Glomerular visceral epithelial cell (primary cell): ENCODE data around the gene RAB6C.
"Not testable (repeated sequence)": the region's sequence is repeated elsewhere in the genome, so short reads cannot be mapped to it uniquely, and the experiment has no call there.

Experiments
- DNase-seq: peaks from one replicate; pipeline ENCODE4 v3.0.0-alpha.2; 2016; ENCODE audit errors: extremely low spot score

The RAB6C gene

DNA sequence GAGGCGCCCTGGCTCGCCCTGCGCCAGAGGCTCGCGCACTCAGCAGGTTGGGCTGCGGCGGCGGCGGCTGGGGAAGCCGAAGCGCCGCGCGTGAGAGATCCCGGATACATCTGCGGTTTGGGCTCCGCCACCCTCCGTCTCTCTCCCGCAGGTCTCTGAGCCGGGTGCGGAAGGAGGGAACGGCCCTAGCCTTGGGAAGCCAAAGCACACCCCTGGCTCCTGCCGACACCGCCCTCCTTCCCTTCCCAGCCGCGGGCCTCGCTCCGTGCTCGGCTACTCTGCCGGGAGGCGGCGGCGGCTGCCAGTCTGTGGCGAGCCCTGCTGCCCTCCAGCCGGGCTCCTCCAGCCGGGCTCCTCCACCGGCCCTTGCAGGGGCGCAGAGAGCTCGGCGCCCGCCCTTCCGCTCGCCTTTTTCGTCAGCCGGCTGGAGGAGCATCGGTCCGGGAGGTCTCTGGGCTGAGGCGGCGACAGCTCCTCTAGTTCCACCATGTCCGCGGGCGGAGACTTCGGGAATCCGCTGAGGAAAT, at the start of gene RAB6C:
Gene RAB6C, plus strand, starts transcription at position 38 of the 527 bp plus-strand sequence. Its CDS starts 450 bp downstream, at position 488.
- DNase-seq: not testable (repeated sequence)

DNA sequence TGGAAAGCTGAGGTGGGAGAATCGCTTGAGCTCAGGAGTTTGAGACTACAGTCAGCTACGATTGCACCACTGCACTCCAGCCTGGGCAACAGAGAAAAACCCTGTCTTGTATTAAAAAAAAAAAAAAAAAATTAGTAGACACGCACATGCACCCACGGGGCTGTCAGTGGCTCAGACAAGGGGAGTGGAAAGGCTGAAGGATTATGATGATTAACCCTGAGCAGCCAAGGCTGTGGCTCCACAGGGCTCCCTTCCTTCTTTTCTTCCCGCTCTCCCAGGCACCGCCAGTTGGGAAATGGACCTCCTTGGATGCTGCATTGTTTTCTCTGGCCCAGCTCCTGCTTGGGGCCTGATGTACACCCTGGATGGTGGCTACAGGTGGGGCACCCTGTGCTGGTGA, 49.0 kb upstream of the RAB6C start:
- DNase-seq: no peak

DNA sequence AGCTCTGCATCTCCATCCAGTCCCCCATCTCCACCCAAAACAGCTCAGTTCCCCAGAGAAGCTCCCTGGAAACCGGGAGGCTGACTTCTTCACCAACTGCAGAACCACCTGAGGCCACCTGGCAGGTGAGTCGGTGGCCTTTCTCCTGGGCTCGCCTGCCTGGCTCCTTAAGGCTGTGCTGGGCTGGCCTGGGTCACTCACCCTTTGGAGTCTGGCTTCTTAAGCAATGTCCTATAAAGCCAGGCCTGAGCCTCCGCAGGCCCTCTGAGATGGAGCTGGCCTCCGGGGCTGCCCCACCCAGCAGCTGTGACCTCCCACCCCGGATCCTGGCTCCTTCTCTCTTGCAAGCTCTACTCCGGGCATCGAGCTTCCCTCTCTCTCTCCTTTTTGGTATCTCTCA, 46.1 kb upstream of the RAB6C start:
- DNase-seq: not testable (repeated sequence)

DNA sequence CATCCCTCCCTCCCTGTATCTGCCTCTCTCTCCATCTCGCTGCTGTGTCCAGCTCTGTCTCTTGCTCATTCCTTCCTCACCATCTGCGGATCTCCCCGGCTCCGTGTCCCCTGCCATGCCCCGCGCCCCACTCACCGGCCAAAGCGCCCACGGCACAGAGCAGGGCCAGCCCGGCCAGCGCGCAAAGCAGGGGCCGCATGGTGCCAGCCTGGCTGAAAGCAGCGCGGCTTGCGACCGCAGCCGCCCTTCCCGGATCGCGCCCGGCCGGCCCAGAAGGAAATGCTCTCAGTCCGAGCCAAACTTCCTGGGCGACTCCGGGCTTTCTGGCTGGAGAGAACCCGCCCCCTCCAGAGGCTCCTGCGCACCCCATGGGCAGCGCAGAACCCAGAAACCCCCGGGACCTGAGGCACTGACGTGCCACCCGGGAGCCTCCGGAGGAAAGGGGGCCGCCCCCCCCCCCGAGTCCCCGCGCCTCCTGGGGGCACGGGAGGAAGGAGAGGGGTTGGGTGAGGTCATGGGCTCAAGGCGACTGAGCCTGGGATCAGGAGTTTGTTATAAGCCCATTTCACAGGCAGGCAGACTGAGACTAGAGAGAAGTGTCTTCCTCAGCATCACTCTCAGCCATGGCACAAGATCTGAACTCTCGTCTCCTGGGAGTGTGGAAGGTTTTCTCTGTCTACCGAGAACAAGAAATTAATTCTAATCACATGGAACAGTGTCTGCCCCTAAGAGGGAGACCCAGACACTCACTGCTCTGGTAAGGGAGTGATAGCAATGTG, 45.2 kb upstream of the RAB6C start:
- DNase-seq: no peak

DNA sequence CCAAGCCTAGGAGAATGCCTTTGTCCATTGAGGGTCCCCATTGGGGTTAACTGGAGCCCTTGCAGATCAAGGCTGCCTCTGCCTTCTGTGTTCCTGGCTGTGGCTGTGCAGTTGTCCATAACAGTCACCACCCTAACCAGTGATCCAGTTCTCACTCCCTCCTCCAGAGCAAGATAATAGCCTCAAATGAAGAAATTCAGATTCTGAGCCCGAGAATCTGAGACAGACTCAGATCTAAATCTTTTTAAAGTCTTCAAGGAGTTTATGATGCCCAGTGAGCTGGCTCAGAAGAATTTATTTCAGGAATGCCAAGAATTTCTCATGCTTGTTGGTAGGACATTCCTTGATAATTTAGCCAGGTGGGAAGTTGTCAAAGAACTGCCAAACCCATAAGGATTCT, 44.3 kb upstream of the RAB6C start:
- no peak for DNase-seq

DNA sequence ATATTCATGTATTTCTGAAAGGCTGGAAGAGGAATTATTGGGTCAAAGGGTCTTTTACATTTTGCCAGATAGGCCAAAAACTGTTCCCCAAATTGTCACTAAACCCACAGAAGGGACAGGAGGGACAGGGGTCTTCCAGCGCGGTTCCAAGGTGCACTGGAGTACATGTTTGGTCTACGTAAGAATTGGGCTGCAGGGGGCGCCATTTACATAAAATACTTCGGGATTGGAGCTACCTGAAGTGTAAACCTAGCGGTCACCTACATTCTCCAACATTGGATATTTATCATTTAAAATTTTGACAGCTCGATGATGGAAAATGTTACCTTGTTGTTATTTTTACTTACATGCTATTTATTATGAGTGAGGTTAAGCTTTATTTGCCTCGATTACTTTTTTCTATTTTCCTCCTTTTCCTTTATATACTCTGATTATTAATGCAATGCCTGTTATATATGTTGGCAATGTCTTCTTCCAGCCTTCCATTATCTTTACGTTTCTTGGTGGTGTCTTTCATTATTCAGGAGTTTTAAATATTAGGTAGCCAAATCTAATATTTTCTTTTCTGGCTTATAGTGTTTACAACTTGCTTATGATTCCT, 43.0 kb upstream of the RAB6C start:
- no peak for DNase-seq

DNA sequence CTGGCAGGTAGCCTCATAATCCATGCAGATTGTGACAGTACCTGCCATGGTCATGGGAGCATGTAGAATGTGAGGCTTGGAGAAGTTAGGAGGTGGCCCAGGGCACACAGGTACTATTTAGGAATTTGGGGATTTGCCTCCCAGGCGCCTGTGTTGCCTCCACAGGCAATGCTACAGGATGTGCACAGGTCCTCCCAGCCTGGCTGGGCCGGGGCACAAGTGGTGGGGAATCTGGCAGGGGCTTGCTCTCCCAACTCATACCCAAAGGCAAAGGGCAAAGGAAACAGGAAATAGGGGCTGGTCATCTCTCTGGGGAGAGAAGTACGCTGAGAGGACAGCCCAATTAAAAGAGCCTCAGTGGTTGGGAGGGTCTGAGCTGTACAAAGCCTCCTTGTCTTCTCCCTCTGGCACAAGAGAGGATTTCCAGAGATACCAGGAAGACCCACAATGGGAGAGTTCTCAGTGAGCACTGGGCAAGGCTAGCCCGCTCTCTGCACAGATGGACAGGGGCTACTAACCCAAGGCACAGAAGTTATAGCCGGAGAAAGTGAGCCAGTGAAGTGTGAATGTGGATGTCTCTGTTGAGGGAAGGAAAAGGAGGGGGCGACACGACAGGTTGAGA, 40.5 kb upstream of the RAB6C start:
- DNase-seq: not testable (repeated sequence)

DNA sequence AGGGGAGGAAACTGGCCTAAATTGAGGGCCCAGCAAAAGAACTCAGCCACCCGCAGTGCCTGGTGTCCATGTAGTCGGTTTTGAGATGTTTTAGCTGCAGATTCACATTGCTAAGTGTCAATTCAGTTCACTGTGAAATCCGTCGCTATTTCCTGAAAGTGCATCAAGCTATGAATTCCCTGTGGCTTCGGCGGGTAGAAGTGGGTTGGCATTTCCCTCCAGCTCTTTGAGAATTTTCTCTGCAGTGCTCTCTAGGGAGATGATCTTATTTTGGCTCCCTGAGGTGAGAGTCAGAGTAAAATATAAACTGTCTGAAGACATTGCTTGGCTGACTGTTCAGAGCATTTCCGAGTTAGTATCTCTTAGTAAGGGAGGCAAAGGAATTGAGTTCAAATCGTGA, 36.0 kb upstream of the RAB6C start:
- not testable (repeated sequence) for DNase-seq

DNA sequence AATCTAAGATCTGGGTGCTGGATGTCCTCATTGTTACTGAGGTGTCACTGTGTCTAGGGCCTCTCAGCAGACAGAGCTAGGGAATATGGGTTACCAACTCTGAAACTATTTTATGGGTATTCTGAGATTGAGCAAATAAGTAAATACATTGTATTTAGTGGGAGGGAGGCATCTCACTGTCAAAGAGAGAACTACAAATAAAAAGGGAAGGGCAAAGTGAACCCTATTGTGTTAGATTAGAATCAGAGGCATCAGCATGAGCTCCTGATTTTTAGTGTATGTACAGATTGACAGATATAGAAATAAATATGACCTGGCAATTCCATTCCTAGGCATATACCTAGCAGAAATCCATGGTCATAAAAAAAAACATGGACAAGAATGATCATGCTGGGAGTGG, 33.9 kb upstream of the RAB6C start:
- no peak for DNase-seq

DNA sequence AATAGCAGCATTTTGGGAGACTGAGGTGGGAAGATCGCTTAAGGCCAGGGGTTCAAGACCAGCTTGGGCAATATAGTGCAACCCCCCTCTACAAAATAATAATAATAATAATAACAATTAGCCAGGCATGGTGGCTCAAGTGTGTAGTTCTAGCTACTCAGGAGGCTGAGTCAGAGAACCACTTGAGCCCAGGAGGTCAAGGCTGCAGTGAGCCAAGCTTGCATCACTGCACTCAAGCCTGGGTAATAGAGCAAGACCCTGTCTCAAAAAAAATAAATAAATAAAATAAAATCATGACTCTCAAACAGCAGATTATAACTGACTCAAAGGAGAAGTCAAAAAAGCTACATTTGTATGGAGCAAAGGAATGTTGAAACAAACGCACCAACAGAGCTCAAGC, 31.8 kb upstream of the RAB6C start:
- not testable (repeated sequence) for DNase-seq

DNA sequence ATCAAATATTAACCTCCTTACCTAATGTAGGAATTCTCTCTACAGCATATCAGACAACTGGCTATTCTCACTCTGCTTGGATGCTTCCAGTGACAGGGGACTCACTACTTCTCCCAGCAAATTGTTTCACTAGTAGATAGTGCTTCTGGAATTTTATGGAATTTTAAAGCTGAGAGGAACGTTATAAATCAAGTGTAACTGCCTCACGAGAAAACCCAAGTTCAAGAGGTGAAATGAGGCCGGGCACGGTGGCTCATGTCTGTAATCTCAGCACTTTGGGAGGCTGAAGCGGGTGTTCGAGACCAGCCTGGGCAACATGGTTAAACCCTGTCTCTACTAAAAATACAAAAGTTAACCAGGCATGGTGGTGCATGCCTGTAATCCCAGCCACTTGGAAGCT, 23.3 kb upstream of the RAB6C start:
- DNase-seq: not testable (repeated sequence)

DNA sequence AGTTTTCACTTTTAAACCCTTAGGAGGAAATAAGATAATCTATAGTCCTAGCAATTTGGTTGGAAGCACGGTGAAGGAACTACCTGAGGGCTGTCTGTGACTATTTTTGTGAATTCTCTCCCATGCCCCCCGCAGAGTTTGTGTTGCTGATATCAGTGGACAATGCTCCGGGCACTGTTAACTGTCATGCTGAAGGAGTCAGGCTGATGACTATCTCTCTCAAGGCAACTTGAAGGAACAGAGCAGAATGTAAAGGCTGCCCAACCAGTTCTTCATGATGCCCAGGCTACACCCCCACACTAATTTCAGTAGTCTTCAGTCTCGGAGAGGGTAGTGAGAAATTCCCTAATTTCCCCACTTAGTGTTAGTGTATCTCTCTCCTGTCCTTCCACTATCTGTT, 21.6 kb upstream of the RAB6C start:
- DNase-seq: no peak

DNA sequence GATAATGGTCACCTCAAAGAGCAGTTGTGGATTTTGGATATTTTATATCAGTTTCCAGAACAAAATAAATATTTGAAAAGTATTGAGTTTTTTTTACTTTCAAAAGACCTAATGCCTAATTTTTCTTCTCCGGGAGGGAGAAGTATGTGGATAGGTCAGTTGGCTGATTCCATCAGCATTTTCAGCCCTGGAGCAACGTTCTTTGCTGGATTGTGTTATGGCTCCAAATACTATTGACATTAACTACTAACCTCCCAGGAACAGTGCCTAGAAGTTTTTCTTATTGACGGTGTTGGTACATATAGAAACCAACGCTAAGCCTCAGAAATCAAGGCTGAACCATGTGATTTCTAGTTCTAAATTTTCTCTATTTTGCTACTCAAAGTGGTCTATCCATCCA, 20.7 kb upstream of the RAB6C start:
- not testable (repeated sequence) for DNase-seq

DNA sequence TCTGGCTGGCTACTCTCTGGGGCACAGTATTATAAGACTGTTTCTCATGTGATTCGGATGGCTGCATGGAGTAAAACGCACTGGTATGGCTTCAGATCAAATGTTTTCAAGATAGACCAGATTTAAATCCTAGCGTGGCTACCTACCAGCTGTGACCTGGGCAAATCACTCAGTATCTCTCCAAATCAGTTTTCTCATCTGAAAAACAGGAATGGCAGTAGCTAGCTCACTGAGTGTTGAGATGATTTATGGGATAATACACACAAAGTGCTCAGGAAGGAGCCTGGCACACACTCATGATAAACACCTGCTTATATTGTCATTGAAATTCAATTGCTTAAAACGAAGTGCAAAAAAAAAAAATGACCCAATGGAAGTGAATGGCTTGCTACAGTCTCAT, 10.9 kb upstream of the RAB6C start:
- DNase-seq: not testable (repeated sequence)

DNA sequence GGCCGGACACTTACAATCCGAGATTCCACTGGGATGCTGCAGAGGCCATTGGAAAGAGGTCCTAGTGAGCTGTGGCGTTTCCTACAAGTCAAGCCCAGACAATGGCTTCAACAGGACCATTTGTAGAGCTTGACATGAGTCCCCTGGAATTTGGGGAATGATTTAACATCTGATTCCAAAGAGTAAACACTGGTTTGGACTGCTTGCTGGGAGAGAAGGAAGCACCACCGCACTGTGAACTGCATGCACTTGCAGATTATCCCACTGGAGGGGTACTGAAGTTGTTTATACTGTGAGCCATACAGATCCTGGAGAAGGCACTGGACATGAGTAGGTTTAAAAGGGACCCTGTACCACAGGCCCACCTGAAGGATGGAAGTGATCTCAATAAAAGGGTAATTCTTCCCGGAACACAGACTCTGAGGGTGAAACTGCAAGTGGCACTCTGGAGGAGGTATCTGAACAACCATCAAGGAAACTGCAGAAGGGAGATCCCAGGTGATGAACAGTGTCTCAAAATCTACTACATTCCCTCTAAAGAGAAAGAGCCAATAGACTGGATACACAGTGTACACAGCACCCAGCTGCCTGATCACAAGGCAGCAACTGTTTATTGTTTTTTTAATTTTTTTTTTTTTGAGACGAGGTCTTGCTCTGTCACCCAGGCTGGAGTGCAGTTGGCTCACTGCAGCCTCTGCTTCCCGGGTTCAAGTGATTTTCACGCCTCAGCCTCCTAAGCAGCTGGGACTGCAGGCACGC, 4.3 kb upstream of the RAB6C start:
- DNase-seq: no peak

DNA sequence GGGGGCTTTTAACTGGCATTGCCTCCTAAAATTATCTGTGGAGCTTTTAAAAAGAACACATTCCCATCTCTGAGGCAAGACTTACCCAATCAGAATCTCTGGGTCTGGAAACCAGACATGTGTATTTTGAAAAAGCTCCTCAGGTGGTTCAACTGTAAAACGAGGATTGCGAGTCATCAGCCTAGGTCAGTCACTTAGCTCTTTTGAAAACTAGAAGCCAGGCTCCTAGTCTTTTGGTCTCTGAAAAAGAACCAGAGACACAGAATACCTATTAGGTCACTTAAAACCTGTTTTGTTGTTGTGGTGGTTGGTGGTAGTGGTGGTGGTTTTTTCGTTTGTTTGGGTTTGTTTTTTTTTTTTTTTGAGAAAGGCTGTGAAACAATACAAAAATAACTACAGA, 2.5 kb upstream of the RAB6C start:
- DNase-seq: not testable (repeated sequence)

DNA sequence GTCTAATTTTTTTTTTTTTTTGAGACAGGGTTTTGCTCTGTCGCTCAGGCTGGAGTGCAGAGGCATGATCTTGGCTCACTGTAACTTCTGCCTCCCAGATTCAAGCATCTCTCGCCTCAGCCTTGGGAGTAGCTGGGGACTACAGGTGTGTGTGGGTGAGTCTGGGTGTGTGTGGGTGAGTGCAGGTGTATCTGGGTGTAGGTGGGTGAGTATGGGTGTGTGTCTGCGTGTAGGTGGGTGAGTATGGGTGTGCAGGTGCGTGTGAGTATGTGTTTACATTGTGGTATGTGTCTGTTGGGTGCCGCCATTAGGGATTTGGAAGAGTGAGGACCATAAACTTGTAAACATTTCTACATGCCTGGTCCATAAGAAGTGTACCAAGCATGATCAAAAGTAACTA, 1.5 kb upstream of the RAB6C start:
- DNase-seq: no peak

DNA sequence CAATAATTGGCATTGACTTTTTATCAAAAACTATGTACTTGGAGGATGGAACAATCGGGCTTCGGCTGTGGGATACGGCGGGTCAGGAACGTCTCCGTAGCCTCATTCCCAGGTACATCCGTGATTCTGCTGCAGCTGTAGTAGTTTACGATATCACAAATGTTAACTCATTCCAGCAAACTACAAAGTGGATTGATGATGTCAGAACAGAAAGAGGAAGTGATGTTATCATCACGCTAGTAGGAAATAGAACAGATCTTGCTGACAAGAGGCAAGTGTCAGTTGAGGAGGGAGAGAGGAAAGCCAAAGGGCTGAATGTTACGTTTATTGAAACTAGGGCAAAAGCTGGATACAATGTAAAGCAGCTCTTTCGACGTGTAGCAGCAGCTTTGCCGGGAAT, 780 bp downstream of the RAB6C start:
- not testable (repeated sequence) for DNase-seq

DNA sequence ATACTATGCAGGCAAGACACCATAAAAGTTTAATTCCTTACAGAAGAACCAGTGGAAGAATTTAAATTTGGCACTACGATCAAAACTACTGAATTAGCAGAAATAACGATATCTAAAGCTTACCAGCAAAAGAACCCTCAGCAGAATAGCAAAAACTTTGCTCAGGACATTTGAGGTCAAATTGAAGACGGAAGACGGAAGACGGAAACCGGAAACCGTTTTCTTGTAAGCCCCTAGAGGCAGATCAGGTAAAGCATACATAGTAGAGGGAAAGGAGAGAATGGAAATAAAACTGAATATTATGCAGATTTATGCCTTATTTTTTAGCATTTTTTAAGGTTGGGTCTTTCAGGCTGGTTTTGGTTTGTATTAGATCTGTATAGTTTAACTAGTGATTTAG, 2.2 kb downstream of the RAB6C start:
- not testable (repeated sequence) for DNase-seq

DNA sequence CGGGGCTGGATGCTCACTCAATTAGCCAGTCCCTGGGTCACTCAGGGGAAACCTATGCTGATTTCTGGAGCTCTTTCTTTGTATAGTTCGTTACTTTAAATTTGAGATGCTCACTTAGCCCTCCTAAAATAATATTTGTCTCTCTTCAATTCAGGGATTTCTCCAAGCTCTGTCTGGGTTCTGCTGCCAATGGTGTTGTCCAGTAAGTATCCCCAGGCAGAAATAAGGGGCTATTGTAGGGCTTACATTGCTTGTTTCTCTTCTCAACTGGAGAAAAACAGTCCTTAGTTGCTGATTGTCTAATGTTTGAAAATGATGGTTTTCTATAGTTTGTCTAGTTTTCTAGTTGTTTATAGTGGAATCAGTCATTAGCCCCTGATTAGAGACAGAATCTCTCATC, 5.0 kb downstream of the RAB6C start:
- DNase-seq: no peak

DNA sequence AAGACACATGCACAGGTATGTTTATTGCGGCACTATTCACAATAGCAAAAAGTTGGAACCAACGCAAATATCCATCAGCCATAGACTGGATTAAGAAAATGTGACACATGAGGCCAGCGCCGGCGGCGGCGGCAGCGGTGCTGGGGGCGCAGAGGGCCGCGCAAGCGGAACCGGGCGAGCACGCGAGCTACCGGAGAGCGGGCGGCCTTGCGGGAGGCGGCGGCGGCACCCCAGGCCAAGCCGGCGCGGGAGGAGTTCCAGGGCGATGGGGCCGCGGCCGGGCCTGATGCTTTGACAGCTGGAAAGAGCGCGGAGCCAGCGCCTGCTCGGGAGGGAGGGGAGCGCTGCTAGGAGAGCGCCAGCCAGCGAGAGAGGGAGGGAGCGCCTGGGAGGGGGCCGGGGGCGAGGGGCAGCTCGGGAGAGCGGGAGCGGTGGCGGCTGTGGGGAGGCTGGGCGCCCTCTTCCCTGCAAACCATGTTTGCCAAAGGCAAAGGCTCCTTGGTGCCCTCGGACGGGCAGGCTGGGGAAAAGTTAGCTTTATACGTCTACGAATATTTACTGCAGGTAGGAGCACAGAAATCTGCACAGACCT, 13.0 kb downstream of the RAB6C start:
- DNase-seq: not testable (repeated sequence)

DNA sequence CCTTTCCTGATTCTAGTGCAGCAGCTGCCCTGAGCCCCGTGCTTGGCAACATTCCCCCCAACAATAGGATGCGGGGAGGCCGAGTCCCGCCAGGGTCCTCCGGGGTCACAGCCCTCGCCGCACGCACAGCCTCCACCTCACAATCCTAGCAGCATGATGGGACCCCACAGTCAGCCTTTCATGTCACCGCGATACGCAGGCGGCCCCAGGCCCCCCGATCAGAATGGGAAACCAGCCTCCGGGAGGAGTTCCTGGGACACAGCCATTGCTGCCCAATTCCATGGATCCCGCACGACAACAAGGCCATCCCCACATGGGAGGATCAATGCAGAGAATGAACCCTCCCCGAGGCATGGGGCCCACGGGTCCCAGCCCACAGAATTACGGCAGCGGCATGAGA, 13.7 kb downstream of the RAB6C start:
- not testable (repeated sequence) for DNase-seq
